Measurements from ENCODE around the gene IFRD2. TPM values are rescaled to one million over a fixed set of nuclear protein-coding genes. Genes with fewer than 3 reads are reported as not detected.

IFRD2 gene
- total and polyA plus RNA-seq, 2 of the 8 experiments (the other 6 are each of a cell fraction or from before 2014, with no cell fraction given), result 76.7 to 88.8 TPM

DNA sequence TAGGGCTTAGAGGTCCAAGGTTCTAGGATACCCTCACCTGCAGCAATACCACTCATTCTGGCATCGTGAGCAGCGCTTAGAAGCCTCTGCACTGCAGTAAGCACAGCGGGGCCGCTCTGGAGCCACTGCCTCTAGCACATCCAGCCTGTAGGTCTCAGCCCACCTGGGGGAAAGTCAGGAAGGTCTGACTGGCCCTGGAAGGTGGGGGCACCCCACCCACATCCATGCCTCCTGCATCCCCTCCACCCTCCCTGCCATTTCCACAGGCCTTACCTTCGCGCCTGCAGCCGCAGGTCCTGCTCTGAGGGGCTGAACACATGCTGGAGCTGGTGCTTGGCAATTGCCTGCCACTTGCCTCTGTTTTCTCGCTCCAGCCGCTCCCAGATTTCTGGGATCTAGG lies 49.3 kb upstream of the IFRD2 start (continued):
- no peak for TF ChIP-seq POLR2A (IDR thresholded peaks at IDR 0.05; ENCODE audit: control extremely low read depth in 1 of 2, low read depth in 2 of 2, low read length in 2 of 2)
- TF ChIP-seq POLR2AphosphoS5 (IDR thresholded peaks at IDR 0.05; ENCODE audit: low read depth, low read length), result no peak
- no peak for TF ChIP-seq RNF2 (IDR thresholded peaks at IDR 0.05; ENCODE audit: borderline replicate concordance, low read depth, low read length, missing control alignments, poor library complexity, severe bottlenecking)
- no peak for TF ChIP-seq SAP30 (IDR thresholded peaks at IDR 0.05; ENCODE audit: insufficient read depth, insufficient replicate concordance, low read length)
- TF ChIP-seq CHD2 (IDR thresholded peaks at IDR 0.05; ENCODE audit: low read length), result no peak
- TF ChIP-seq GABPA (IDR thresholded peaks at IDR 0.05; ENCODE audit: borderline replicate concordance, insufficient read depth, low read length), result no peak
- TF ChIP-seq BRCA1 (IDR thresholded peaks at IDR 0.05; ENCODE audit: low read depth, low read length), result no peak
- TF ChIP-seq EGR1 (IDR thresholded peaks at IDR 0.05; ENCODE audit: borderline replicate concordance, low read depth, low read length), result no peak
- TF ChIP-seq CBX8 (IDR thresholded peaks at IDR 0.05; ENCODE audit: borderline replicate concordance, low read depth, low read length), result no peak

Measured in H1 (cell line).